Ramos (cell line): ENCODE results near the gene FAIM2.

ENCODE experiments used
- in situ Hi-C: fragments of 300-500 bp; cut with MboI; formaldehyde crosslinking; loops from one replicate; pipeline ENCODE4 v1.14.3; 2022; ENCODE audit warnings: low sequenced_read_pairs; ENCODE audit not compliant: unreplicated experiment

Gene FAIM2

DNA sequence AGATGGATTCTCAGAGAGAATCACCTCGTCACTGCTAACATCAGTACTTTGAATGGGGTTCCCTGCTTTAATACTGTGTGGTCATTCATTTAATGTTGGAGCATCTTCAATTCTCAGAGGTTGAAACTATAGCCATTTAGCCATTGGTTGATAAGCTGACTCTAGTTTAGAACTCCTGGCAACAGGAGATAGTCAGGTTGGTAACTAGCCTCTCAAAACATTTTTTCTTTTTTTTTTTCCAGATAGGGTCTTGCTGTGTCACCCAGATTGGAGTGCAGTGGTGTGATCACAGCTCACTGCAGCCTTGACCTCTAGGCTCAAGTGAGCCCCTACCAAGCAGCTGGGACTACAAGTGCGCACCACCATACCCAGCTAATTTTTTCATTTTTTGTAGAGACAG lies 72.0 kb downstream of the FAIM2 start:
- in situ Hi-C loops, result no loop called here

DNA sequence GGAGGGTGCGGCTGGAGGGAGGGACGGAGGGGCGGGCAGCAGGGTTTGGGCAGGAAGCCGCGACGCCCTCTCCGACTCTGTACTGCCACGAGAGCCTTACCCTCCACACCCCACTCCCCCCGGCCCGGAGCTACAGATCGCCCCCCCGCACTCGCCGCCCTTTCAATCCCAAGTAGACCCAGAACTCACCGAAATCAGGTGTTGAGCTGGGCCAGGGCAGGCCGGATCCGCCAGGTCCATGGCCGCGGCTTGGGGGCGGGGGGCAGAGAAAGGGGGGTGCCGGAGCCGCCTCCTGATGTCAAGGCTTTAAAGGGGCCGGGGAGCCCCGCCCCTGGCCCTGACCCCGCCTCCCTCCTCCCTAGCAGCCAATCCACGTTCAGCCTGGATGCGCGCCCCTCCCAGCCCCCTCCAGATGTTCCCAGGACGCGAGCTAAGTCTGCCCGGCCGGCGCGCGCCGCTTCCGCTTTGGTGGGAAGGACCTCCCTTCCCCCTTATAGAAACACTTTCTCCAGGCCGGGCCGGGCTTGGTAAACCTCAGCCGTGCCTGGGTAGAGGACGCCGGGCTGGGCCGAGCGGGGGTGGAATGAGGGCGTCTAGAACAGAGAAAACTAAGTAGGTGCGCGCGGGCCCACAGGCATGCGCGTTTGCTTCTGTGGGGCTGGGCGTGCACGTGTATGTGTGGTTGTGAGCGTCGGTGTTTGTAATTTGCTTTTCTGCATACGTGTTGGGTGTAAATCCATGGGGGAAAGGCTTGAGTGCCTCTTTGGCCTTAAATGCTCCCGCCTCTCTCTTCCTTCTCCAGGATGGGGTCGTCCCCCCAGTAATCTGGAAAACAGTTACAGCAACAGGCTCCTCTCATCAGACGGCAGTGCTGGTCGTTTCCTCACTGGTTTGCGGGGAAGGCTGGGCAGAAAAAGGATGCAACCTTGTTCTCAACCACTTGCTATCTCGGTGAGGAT lies 75.3 kb downstream of the FAIM2 start, which contains the start of gene NCKAP5L:
Gene NCKAP5L (minus strand): TSS at position 281 of the 959 bp plus-strand sequence. CDS start 24,369 bp downstream, outside the sequence.
- in situ Hi-C loops, result no loop called here

DNA sequence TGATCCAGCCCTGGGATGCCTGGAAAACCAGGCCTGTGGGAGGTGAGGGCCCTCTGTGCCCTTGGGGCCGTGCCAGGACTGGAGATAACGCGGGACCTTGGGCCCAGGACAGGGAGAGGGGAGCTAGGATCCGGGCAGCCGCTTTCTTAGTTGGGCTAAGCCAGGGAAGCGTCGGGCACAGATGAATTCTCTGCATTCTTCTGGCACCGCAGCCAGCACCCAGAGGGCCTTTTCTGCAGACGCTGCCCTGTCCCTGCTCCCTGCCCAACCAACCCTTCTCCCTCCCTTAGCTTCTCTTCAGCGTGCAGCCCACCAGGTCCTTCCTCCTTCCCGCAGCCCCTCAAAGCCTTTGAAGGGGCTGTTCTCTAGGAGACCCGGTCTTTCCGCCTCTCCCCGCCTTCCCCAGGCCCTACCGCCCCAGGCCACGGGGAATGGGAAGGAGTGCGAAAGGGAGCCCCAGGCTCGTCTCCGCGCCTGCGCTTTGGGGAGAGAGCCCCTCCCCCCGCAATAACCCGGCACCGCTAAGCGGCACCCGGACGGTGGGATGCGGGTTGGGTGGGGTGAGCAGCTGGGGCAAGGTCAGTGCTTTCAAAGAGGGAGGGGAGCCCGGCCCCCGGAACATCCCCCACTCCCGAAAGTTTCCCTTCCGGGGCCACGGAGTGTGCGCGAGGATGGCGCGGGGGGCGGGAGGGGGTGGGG lies 76.2 kb downstream of the FAIM2 start:
- in situ Hi-C loops, result no loop called here

DNA sequence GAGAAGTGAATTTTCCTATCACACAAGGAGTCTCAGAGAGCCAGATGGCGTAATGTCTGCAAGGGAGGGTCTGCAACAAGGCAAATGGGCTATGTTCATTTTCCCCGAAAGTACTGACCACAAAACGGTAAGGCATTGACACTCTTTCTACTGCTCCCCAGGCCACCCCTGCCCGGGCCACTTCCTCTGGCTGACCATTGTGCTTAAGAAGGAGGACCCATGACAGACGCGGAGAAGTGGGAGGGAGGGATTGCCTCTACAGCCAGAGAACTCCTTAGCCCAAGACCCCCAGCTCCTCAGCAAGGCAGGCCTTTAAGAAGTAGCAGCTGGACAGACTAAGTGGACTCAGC lies 76.7 kb downstream of the FAIM2 start:
- in situ Hi-C loops, result no loop called here

GRCh38 chr12:49825971-49826421 lies 77.7 kb downstream of the FAIM2 start:
- in situ Hi-C loops, result no loop called here

DNA sequence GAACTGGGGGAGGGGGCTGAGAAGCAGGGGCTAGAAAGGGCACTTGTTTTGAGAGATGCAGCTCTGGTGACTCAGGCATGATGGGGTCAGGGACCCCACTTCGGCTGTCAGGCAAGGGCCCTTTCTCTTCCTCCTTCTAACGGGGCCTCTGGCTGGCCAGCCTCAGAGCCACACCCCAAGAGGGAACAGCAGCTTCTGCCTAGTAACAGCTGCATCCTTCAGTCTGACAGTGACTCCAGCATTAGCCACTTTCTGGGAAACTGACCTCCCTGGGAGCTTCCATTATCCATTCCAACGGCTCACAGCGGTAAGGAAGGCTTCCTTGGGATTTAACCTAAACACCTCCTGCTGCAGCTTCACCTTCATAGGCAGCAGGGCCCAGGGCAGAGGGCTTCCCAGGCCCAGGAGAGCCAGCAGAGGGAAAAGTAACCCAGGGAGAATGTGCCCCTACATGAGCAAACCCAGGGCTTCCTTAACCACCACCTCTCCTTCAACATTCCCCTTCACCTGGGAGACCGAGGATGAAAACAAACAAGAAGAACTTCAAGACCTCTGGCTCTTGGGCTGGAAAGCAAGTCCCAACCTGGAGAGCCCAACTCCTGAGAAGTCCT lies 78.2 kb downstream of the FAIM2 start:
- in situ Hi-C loops, result no loop called here

DNA sequence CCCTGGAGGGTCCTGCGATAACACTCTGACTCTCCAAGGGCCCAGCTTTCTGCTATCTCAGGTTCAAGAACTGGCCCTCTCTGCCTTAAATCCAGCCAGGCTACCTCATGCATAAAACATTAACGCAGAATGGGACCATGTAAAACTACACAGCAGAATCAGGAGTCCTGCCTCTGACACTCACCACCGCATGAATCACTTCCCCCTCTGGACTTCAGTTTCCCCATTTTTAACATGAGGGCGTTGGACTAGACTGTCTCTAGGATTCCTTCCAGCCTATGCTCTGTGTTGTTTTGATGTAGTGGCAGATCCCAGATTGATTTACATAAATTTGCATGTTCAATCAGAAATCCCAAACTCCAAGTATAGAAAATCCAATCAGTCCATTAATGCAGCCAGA lies 78.8 kb downstream of the FAIM2 start:
- in situ Hi-C loops, result no loop called here

DNA sequence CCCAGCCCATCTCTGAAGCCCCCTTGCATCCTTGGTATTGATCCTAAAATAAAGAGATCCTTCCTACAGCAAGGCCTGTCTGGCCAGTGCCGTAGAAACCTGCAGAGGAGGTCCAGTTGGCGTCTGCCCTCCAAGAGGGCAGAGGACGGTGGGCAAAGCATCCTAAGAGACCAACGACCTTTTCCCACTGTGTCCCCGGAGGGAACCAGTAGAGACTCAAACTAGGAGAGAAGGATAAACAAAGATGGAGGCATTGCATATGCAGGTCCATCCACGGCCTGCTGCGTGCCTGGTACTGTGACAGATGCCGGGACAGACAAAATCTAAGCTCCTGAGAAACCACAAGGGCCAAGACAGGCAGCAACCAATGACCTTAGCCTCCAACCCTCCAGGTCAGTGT lies 79.3 kb downstream of the FAIM2 start:
- in situ Hi-C loops, result no loop called here

GRCh38 chr12:49823951-49824350 lies 79.7 kb downstream of the FAIM2 start:
- in situ Hi-C loops, result no loop called here

DNA sequence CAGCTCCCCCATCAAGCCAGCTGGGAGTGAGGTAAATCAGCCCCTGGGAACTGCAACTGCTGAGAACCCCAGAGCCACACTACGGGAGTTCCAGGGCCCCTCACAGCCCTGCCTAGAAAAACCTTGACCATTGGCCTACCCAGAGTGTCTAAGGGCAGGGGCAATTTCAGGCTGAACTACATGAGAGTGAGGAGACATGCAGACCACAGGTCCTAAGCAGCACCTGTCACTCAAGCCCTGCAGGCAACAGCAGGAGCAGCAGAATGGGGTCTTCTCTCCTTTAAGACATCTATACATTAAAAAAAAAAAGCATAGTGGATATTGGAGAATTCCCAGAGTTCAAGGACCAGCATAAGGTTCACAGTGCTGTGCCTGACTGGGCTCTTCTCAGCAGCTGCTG lies 80.3 kb downstream of the FAIM2 start:
- in situ Hi-C loops, result no loop called here

DNA sequence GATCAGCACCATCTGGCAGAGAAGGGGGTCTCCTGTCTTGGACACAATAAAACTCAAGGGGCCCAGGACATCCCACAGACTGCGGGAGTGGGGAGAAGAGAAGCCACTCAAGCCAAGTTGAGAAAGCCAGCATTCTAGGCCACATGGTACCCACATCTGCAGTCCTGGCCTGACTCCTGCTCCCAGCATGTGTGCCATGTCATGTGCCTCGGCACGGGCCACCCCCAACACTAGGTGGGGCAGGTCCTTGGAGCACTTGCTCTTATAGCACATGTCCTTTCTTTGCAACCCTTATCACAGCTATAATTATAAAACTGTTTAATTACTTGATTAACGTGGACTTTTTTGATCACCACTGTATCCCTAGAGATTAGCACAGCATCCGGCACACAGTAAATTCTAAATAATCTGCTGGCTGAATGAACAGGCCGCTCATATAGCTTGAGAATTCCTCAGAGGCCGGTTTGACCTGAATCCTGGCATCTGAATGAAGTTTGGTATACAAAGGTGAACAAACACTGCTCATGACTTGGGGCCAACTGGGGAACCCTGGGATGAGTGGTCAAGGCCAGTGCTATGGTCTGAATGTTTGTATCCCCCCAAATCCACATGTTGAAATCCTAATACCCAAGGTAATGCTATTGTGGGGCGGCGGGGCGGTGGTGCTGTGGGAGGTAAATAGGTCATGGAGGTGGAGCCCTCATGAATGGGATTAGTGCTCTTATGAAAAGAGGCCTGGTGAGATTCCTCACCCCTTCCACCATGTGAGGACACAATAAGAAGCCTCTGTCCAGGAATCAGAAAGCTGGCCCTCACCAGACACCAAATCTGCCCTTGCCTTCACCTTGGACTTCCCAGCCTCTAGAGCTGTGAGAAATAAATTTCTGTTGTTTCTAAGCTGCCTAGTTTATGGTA lies 82.1 kb downstream of the FAIM2 start:
- in situ Hi-C loops, result no loop called here

- in situ Hi-C loops, result no loop called here
Measured at GRCh38 chr12:49819786-49820185, 83.9 kb downstream of the FAIM2 start.

GRCh38 chr12:49818241-49818895 lies 85.3 kb downstream of the FAIM2 start:
- in situ Hi-C loops, result no loop called here
